G401 (cell line): ENCODE measurements around the gene NANS. TPM values are rescaled to one million over a fixed set of nuclear protein-coding genes. Genes with fewer than 3 reads are reported as not detected.
A peak's percentile ranks its signal among the peaks of the same experiment; 100 is the strongest.
"Not testable (repeated sequence)": the region's sequence is repeated elsewhere in the genome, so short reads cannot be mapped to it uniquely, and the experiment has no call there.

ENCODE experiments used
- DNase-seq: peaks from one replicate; pipeline ENCODE4 v3.0.0-alpha.2; 2015; ENCODE audit warnings: low spot score
- in situ Hi-C: cut with HindIII; loops from 2 replicates; pipeline ENCODE4 v1.10.0; 2016; ENCODE audit warnings: low sequenced_read_pairs, mixed read lengths
- total RNA-seq: library from RNA; depleted of rRNA; stranded (reverse); fragments of >200 nt; shearing (Covaris generic); gene quantifications from 2 replicates; pipeline ENCODE4 v1.2.3, GENCODE V29; 2014

Gene NANS
- total RNA-seq, 1 experiment from 2014 or later = 147 TPM

- in situ Hi-C loops = no loop called here
- no peak for DNase-seq
Observed at GRCh38 chr9:98092613-98092931, 36.0 kb downstream of the NANS start.

GRCh38 chr9:98094316-98094715 lies 37.8 kb downstream of the NANS start:
- in situ Hi-C loops = no loop called here
- no peak for DNase-seq

DNA sequence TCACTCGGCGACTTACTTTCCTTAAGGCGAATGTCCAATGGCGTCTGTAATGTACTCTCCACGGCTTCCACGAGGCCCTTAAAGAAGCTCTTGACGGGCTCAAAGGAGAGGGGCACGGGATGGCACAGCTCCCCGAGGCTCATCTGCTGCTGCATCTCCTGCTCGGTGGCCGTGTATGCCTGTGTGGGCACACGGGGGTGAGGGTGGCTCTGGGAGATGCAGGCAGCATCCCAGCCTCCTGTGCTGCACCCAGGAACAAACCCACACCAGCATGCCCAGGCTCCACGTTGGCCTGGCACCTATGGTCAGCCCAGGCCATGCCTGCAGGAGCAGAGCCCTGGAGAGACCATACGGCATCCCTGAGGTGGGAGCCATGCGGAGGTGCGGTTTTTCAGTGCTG lies 38.3 kb downstream of the NANS start:
- no peak for DNase-seq
- in situ Hi-C loops = no loop called here

GRCh38 chr9:98095401-98095800 lies 38.9 kb downstream of the NANS start:
- in situ Hi-C loops = no loop called here
- no peak for DNase-seq

- in situ Hi-C loops = no loop called here
- no peak for DNase-seq
Observed at GRCh38 chr9:98096091-98096490, 39.6 kb downstream of the NANS start.

DNA sequence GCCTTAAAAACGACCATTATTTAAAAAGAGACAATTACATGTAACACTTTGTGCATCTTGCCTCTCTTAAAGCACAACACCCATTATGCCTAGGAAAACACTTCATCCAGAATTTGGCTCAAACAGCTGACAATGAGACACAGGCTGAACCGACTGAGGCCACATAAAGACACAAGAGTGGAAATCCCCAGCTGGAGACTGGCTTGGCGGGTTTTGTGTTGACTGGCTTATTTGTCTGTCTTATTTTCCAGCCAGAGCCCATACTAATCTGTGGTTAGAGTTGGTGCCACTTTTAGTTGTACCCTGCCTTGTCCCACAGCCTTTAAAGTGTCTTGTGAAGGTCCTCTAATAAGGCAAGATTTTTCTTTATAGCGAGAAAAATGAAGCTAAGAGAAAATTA lies 41.3 kb downstream of the NANS start:
- in situ Hi-C loops = no loop called here

DNA sequence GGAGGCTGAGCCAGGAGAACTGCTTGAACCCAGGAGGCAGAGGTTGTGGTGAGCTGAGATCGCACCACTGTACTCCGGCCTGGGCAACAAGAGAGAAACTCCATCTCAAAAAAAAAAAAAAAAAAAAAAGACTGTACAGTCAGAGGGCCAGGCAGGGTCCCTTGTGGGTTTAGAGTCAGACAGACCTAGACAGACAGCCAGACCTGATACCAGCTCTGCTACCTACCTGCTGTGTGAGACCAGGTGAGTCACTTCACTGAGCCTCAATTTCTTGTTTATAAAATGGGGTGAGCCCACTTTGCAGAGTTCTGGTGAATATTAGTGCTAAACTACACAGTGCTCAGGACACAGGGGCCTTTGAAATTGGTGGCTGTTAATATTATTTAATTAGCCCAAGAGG lies 42.8 kb downstream of the NANS start:
- in situ Hi-C loops = no loop called here
- DNase-seq = no peak

More for the DNA sequence above, 41.3 kb downstream of the NANS start:
- DNase-seq = no peak

- in situ Hi-C loops = loop anchor here (10.0 kb wide), 1 partner anchor 85 kb away; no protein-coding TSS in a partner anchor
- DNase-seq = no peak
Observed at GRCh38 chr9:98099898-98100297, 43.4 kb downstream of the NANS start.

DNA sequence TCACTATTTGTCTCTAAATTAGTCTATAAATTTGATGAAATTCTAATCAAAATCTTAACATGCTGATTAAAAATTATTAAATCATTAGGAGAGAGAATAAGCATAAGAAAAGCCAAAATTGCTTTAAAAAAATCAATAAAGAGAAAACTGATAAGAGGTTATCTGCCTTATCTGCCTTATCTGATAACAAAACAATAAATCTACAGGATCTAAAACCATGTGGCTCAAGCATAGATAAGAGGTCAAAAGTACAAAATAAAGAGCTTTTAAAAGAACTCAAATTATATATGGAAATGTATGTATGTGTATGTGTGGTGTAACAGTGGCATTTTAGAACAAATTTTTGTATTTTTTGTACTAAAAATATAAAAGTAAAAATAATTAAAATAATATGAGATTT lies 43.9 kb downstream of the NANS start:
- in situ Hi-C loops = loop anchor here (10.0 kb wide), 1 partner anchor 86 kb away; no protein-coding TSS in a partner anchor
- no peak for DNase-seq

DNA sequence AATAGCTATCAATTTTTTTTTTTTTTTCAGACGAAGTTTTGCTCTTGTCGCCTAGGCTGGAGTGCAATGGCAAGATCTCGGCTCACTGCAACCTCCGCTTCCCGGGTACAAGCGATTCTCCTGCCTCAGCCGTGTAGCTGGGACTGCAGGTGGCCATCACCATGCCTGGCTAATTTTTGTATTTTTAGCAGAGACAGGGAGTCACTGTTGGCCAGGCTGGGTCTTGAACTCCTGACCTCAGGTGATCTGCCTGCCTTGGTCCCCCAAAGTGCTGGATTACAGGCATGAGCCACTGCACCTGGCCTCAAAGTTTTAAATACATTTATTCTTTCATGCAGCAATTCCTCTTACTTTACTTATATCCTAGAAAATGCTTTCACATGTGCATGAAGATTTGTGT lies 44.9 kb downstream of the NANS start:
- in situ Hi-C loops = loop anchor here (10.0 kb wide), 1 partner anchor 87 kb away; no protein-coding TSS in a partner anchor

GRCh38 chr9:98101868-98102273 lies 45.3 kb downstream of the NANS start:
- DNase-seq = no peak
- in situ Hi-C loops = loop anchor here (10.0 kb wide), 1 partner anchor 87 kb away; no protein-coding TSS in a partner anchor

More for the DNA sequence above, 44.9 kb downstream of the NANS start:
- no peak for DNase-seq

DNA sequence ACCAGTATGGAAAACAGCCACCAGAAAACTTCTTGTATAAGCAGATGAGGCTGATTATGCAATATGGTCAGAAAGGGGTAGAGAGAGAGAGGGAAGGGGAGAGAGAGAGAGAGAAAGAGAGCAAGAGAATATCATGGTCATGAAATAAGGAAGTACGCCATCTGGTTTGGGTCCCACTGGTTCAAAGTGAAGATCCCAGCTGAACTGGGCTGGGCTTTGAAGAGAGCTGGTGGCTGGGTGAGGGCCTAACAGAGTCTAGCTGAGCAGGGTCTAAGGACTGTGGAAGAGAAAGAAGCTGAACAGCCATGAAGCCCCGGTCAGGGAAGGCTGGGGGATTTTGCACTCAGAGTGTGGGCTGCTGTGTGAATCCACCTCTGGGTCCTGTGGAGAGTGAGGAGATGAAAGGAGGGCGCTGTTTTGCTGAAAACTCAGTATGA lies 47.9 kb downstream of the NANS start:
- DNase-seq = no peak
- in situ Hi-C loops = loop anchor here (10.0 kb wide), 1 partner anchor 90 kb away; no protein-coding TSS in a partner anchor

GRCh38 chr9:98105006-98105405 lies 48.5 kb downstream of the NANS start:
- in situ Hi-C loops = loop anchor here (10.0 kb wide), 1 partner anchor 90 kb away; no protein-coding TSS in a partner anchor
- no peak for DNase-seq

- in situ Hi-C loops = loop anchor here (10.0 kb wide), 1 partner anchor 93 kb away; no protein-coding TSS in a partner anchor
- DNase-seq = no peak
Observed at GRCh38 chr9:98107926-98108325, 51.4 kb downstream of the NANS start.

DNA sequence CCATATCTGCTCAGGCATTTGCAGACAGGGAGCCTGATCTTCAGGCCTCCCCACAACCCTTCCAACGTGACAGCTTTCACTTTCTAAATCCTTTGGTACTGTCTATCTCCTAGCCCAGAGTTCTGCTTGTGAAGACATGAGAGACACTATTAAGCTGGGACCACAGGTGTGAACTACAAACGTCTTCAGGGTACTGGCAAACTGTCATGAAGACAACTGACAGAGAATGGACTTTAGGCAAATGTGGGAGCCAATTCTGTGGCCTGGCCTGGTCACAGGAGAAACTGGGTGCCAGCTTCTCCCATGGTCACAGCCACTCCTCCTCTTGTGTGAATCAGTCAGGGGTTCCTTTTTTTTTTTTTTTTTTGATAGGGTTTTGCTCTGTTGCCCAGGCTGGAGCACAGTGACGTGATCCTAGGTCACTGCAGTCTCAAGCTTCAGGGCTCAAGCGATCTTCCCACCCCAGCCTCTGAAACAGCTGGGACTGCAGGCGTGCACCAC lies 52.0 kb downstream of the NANS start:
- no peak for DNase-seq

GRCh38 chr9:98109052-98109451 lies 52.5 kb downstream of the NANS start:
- in situ Hi-C loops = loop anchor here (10.0 kb wide), 1 partner anchor 94 kb away; no protein-coding TSS in a partner anchor
- no peak for DNase-seq

More for the DNA sequence above, 52.0 kb downstream of the NANS start:
- in situ Hi-C loops = loop anchor here (10.0 kb wide), 1 partner anchor 94 kb away; no protein-coding TSS in a partner anchor

DNA sequence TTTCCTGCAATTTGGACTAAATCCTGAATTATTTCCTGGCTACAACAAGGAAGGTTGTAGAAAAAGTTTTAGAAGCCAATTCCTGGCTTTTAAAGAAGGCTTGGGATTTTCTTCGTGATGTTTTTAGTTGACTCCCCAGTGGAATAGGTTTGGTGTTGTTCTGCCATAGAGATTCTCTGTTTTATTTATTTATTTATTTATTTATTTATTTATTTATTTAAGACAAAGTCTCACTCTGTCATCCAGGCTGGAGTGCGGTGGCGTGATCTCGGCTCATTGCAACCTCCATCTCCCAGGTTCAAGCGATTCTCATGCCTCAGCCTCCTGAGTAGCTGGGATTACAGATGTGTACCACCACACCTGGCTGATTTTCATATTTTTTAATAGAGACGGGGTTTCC lies 60.6 kb downstream of the NANS start:
- in situ Hi-C loops = not testable (repeated sequence)

GRCh38 chr9:98117984-98118639 lies 61.6 kb downstream of the NANS start:
- in situ Hi-C loops = no loop called here
- peak; percentile 30 for DNase-seq

More for the DNA sequence above, 60.6 kb downstream of the NANS start:
- not testable (repeated sequence) for DNase-seq

DNA sequence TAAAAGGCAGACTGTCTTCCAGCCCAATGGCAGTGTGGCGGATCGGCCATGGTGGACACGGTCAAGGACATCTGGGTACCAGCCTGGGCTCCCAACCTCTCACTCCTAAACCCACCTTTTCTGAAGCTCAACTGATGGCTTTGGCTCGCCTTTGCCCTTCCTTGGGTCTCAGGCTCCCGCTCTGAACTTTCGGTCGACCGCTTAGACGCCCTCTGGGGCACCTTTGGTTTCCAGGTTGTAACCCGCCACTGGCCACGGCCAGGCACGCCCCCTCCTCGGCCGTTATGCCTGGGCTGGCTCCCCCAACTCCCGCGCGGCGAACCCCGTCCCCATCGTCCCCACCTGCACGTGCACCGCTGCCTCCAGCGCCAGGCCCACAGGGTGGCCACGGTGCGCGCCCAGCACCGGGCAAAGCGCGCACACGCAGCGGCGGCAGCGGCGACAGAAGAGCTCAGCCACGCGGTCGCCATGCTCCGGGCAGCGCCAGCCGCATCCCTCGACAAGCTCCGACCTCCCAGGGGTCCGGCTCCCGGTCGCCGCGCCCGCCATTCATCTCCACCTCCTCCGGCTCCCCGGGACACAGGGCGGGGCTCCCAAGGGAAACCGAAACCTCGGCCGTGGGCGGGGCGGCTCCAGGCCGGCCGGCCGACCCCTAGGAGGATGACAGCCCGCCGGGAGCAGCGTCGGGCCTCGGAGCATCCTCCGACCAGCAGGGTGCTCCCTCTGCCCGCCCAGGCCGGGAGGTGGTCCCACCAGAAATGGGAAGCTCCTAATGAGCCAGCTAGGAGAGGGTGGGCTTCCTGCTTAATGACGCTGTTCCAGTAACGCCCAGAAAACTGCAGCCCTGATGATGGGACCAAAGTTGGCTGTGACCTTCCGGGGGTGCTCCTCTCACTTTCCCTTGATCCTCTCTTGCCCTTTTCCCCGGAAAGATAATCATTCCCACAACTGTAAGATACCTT lies 62.4 kb downstream of the NANS start, which contains the start of gene TRIM14:
Gene TRIM14 (minus strand): TSS at position 583 of the 962 bp plus-strand sequence. CDS start 34 bp downstream, at position 549.
- no peak for DNase-seq
- in situ Hi-C loops = no loop called here
